Upper lobe of right lung (tissue), 1 donor: ENCODE data around the gene PPP2R3B. TPM values are rescaled to one million over a fixed set of nuclear protein-coding genes. Genes with fewer than 3 reads are reported as not detected.

Experiments
- ATAC-seq: fragments of 200-7000 bp; cut with Tn5 transposase; one replicate; pipeline ENCODE4 v1.9.1; 2020; ENCODE audit warnings: mild to moderate bottlenecking, moderate library complexity
- DNase-seq: peaks from one replicate; pipeline ENCODE4 v3.0.0-alpha.2; 2020
- H3K27ac ChIP-seq: fragments of 200-600 bp; one replicate; pipeline ENCODE4 v1.8.0; 2022
- H3K27me3 ChIP-seq: fragments of 200-600 bp; one replicate; pipeline ENCODE4 v1.8.0; 2022; ENCODE audit warnings: mild to moderate bottlenecking
- H3K36me3 ChIP-seq: fragments of 200-600 bp; one replicate; pipeline ENCODE4 v1.8.0; 2022
- H3K4me1 ChIP-seq: fragments of 200-600 bp; one replicate; pipeline ENCODE4 v1.8.0; 2022
- H3K4me3 ChIP-seq: fragments of 200-600 bp; one replicate; pipeline ENCODE4 v1.8.0; 2022; ENCODE audit warnings: mild to moderate bottlenecking
- H3K9me3 ChIP-seq: fragments of 200-600 bp; one replicate; pipeline ENCODE4 v1.8.0; 2022
- CTCF ChIP-seq: fragments of 200-600 bp; IDR thresholded peaks from one replicate; pipeline ENCODE4 v1.8.0; 2022; ENCODE audit warnings: antibody characterized with exemption
- intact Hi-C: fragments of 100-400 bp; cut with DNase I; formaldehyde crosslinking; loops from one replicate; pipeline ENCODE4 v1.11.0; 2022
- total RNA-seq: library from RNA; stranded (reverse); fragmentation: NEBNext Ultra II Directional; extraction: Animal tissue kit (Norgen Biotek cat#: 25700); gene quantifications from one replicate; pipeline ENCODE4 v1.2.1, GENCODE V29; 2021
- donor health status: DM: no; HTN: yes; CAD: no; lungs with severe emphysema.

The PPP2R3B gene
- total RNA-seq, 1 donor from 2014 or later: 12.8 TPM

- no peak for TF ChIP-seq CTCF
- Histone ChIP-seq H3K9me3 (no peaks in the 10 kb centered on the region), H3K4me1 (no peaks in the 10 kb centered on the region), H3K27ac (no peak overlapping the region), H3K27me3 (peaks cover 16% of the 10 kb centered on the region), H3K36me3 (no peaks in the 10 kb centered on the region), H3K4me3 (no peak overlapping the region)
- DNase-seq (no peak), ATAC-seq (no peak)
- intact Hi-C loops: no loop called here
These were observed 44.9 kb upstream of the PPP2R3B start for GRCh38 chrX:431492-432111.

- DNase-seq: no peak
- Histone ChIP-seq H3K4me1 (no peaks in the 10 kb centered on the region), H3K27me3 (peaks cover 17% of the 10 kb centered on the region), H3K36me3 (no peaks in the 10 kb centered on the region), H3K27ac (no peak overlapping the region), H3K9me3 (no peaks in the 10 kb centered on the region), H3K4me3 (no peak overlapping the region)
- TF ChIP-seq CTCF: no peak
- intact Hi-C loops: no loop called here
- ATAC-seq: no peak
These were observed 44.3 kb upstream of the PPP2R3B start for GRCh38 chrX:431056-431455.

- Histone ChIP-seq H3K36me3 (no peaks in the 10 kb centered on the region), H3K9me3 (no peaks in the 10 kb centered on the region), H3K4me3 (no peak overlapping the region), H3K27ac (no peak overlapping the region), H3K27me3 (peaks cover 17% of the 10 kb centered on the region), H3K4me1 (no peaks in the 10 kb centered on the region)
- intact Hi-C loops: no loop called here
- no peak for TF ChIP-seq CTCF
- no peak for DNase-seq
- ATAC-seq: no peak
These were observed 42.6 kb upstream of the PPP2R3B start for GRCh38 chrX:429266-429825.

GRCh38 chrX:427812-428725 is 41.4 kb upstream of the PPP2R3B start:
- no peaks in the 10 kb centered on the region for H3K4me1 ChIP-seq
- H3K27me3 ChIP-seq: peaks cover 17% of the 10 kb centered on the region
- TF ChIP-seq CTCF: no peak
- ATAC-seq: no peak
- H3K9me3 ChIP-seq: no peaks in the 10 kb centered on the region
- no peak overlapping the region for H3K27ac ChIP-seq
- no peak overlapping the region for H3K4me3 ChIP-seq
- H3K36me3 ChIP-seq: no peaks in the 10 kb centered on the region
- DNase-seq: no peak
- intact Hi-C loops: no loop called here

- no peak for DNase-seq
- no peaks in the 10 kb centered on the region for H3K36me3 ChIP-seq
- no peaks in the 10 kb centered on the region for H3K9me3 ChIP-seq
- intact Hi-C loops: no loop called here
- peaks cover 17% of the 10 kb centered on the region for H3K27me3 ChIP-seq
- no peak overlapping the region for H3K4me3 ChIP-seq
- no peaks in the 10 kb centered on the region for H3K4me1 ChIP-seq
- no peak overlapping the region for H3K27ac ChIP-seq
- TF ChIP-seq CTCF: no peak
- no peak for ATAC-seq
These were observed 40.2 kb upstream of the PPP2R3B start for GRCh38 chrX:426881-427280.
